ENCODE results near the gene HHAT.

The HHAT gene

GRCh38 chr1:210440081-210440480 lies 111.4 kb downstream of the HHAT start:
- peak; percentile 23 for DNase-seq (ENCODE audit: low read depth)

DNA sequence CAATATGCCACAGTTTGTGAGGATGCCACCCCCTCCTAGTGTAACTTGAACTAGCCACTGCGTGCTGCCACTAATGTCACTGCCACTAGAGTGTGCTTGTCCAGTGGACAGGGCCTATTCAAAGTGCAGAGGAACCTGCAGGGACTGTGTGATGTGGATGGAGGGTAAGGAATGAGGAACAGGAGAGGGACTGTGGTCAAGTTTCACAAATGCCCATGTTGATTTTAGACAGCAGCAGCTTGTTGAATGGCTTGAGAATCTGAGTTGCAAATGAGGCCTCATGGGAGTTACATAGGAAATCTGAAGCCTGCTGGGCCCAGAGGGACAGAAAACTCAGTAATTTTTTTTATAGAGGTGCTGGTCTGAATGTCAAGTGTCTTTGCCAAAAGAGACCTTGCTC lies 112.3 kb downstream of the HHAT start:
- DNase-seq (ENCODE audit: low read depth): no peak

DNA sequence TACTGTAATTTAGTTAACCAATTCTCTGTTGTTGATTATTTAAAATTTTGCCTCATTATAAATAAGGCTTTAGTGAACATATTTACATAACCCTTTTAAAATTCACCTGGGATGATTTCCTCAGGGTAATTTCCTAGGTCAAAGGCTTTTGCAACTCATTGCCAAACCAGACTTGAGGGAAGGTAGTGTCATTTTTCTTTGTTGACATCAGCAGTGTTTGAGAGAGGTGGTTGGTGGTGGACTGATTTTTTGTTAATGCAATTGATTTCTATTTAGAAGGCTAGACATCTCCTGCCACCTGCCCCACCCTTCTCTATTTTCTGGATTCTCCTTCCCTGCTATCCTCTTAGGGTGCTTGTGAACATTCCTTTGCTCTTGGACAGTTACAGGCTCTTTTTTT lies 116.8 kb downstream of the HHAT start:
- DNase-seq (ENCODE audit: low read depth): no peak

DNA sequence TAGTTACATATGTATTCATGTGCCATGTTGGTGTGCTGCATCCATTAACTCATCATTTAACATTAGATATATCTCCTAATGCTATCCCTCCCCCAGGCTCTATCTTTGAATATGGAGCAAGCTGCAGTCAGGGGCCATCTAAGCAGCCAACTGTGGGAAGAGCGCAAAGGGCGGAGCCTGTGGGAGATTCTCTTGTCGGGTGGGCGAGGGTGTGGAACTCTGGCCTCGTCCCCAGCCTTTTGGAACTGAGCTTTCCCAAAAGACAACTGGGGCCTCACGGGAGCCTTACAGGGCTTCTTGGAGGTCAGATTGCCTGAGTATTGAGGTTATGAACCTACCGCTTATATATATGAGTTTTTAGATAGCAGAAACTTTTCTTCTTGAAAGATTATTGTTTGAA lies 117.2 kb downstream of the HHAT start:
- DNase-seq (ENCODE audit: low read depth): no peak

DNA sequence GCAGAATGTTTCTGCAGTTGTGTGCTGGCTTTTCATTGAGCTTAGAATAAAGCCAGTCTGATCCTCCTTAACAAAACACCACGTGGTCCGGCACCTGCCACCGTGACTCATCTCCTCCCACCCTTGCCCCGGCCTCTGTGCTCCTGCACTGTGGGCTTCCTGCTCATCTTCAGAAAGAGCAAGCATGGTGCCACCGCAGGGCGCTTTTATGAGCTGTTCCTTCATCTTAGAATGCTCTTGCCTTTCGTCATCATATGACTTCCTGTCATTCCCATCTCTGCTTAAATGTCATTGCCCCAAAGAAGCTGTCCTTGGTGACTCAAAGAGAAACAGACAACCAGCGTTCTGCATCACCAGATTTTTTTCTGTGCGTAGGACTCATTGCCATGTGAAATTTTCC lies 117.8 kb downstream of the HHAT start:
- DNase-seq (ENCODE audit: low read depth): peak; percentile 36

- no peak for DNase-seq (ENCODE audit: low read depth)
Measured at GRCh38 chr1:210447456-210448057, 118.9 kb downstream of the HHAT start.

DNA sequence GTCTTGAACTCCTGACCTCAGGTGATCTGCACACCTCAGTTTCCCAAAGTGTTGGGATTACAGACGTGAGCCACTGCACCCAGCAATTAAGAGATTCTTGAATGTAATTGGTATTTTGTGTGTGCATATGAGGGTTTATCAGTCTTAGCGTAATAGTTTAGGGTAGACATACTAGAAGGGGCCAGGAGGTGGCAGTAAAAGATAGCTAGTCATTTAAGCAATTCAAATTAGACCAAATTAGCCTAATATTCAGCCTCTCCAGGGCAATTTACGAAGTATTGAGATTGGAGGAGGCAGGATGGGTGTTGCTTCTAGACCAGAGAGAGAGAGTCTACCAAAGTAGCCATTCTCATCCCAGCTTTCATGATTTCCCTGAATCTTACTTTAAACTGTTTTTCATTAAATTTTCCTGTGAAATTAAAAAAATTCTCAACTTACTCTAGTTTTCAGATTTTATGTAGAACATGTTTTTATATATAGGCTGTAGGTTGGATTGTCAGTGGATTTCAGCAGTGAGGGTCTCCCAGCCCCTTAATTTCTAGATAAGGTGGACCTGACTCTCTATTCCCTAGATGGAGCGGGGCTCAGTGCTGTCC lies 119.7 kb downstream of the HHAT start:
- DNase-seq (ENCODE audit: low read depth): peak; percentile 56

DNA sequence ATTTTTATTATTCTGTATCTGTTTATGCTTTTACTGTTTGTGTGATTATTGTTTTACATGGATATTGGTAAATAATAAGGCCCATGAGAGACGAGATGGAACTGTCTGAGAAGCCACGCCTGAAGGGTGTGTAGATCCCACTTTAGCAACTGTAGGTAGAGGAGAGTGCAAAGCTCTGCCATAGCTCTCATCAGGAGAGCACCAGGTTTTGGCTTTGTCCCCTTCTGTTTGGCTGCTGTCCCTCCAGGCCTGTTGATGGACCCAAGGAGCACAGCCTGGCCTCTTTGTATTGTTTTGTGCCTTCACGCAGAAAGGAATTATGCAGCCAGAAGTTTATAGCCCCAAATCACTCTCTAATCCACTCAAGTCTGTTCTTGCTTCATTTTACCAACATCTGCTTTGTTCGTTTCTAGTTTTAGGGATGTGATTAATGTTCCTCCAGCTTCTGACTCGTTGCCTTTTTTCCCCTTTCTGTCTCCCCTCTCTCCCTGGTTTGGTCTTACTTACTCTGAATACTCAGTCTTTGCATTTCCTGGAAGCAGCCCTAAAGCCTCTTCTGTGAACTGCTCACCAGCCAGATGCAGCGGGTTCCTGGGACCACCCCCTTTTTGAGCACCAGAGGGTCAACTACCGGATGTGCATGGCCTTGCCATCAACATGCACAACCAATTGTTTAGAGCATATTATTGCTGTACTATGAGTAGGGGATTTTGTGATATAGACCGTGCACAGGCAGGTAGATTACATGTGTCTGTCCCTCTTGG lies 127.3 kb downstream of the HHAT start:
- no peak for DNase-seq (ENCODE audit: low read depth)

- DNase-seq (ENCODE audit: low read depth): no peak
Measured at GRCh38 chr1:210456731-210457255, 128.1 kb downstream of the HHAT start.

GRCh38 chr1:210457568-210457967 lies 128.9 kb downstream of the HHAT start:
- DNase-seq (ENCODE audit: low read depth): no peak

- DNase-seq (ENCODE audit: low read depth): peak; percentile 88
Measured at GRCh38 chr1:210464519-210465039, 135.9 kb downstream of the HHAT start.

GRCh38 chr1:210465150-210465549 lies 136.4 kb downstream of the HHAT start:
- no peak for DNase-seq (ENCODE audit: low read depth)

GRCh38 chr1:210467440-210468043 lies 138.8 kb downstream of the HHAT start:
- no peak for DNase-seq (ENCODE audit: low read depth)

DNA sequence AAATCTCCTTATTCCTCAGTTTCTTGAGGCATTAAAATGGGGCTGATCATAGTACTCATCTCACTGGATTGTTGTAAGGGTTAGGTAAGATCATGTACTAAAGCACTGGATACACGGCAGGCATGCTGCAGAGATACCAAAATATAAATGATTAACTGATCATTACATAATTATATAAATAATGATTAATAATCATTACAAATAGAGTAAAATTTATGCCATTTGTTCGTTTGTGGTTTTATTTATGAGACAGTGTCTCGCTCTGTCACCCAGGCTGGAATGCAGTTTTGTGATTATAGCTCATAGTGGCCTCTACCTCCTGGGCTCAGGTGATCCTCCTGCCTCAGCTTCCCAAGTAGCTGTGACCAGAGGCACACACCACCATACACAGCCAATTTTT lies 140.7 kb downstream of the HHAT start:
- no peak for DNase-seq (ENCODE audit: low read depth)

DNA sequence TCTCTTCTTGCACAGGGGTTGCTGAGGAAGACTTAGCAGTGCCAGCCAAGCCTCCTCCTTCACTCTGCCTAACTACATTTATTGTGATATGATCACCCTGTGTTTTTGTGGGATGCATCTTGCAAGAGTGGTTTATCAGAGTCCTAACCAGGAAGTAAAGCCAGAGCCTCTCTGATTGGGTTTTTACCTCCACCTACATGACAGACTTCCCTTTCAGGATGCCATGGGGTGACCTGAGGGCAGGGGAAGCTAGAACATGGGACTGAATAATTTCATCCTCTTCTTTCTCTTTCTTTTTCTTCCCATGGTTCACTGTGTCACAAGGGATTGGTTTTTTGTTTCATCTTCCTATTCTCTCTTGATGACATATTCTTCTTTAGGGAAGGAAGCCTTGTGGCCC lies 146.6 kb downstream of the HHAT start:
- no peak for DNase-seq (ENCODE audit: low read depth)

DNA sequence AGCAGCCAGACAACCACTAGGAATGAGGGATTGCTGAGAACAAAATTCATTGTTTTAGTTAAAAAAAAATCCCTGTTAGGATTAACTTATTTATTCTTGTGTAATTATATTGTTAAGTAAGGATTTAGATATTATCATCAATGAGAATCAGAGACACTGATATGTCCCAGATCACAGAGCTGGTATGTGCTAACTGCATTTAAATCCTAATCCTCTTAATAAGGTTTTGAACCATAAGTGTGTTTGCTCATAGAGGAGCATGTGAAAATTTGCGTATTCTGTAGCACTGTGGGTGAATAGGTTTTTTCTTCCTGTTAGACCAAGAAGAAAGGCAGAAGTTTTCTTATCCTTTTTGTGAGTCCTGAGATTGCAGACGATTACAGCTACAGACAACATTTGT lies 147.1 kb downstream of the HHAT start:
- DNase-seq (ENCODE audit: low read depth): no peak

GRCh38 chr1:210476730-210477129 lies 148.0 kb downstream of the HHAT start:
- no peak for DNase-seq (ENCODE audit: low read depth)

- no peak for DNase-seq (ENCODE audit: low read depth)
Measured at GRCh38 chr1:210477328-210477924, 148.7 kb downstream of the HHAT start.

GRCh38 chr1:210478820-210479219 lies 150.1 kb downstream of the HHAT start:
- DNase-seq (ENCODE audit: low read depth): no peak

- DNase-seq (ENCODE audit: low read depth): no peak
Measured at GRCh38 chr1:210482491-210482890, 153.8 kb downstream of the HHAT start.

DNA sequence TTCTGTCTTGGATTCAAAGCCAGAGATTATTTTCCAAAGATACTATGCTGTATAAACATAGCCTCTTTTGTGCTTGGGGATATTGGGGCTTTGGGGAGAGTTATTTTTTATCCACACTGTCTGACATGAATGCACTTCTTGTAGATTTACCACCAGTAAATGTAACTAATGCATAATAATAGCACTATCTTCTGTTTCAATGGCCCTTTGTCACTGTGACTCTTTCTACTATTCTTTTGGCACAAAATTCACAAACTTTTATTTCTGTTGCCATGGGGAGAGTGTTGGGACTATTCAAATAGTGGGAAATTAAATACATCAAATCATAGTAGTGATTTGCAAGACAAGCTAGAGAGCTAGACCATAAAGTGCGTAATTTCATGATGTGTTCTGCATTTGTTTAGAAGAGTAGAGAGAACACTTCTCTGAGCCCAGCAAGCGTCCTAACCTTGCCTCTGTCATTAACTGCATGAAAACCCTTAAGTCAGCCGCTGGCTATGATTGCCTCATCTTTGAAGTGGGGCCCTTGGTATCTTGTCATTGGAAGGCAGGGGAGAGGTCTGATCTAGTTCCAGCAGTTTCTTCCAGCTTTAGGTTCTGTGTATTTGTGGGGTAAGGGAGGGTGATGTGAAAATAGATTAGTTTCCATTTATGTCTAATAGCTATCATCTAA lies 154.4 kb downstream of the HHAT start:
- no peak for DNase-seq (ENCODE audit: low read depth)

GRCh38 chr1:210483821-210484220 lies 155.1 kb downstream of the HHAT start:
- DNase-seq (ENCODE audit: low read depth): no peak
